HepG2 (cell line): ENCODE data around the gene TNXB. TPM values are rescaled to one million over a fixed set of nuclear protein-coding genes. Genes with fewer than 3 reads are reported as not detected.

Experiments
- ARNTL ChIP-seq: sonication (generic); formaldehyde crosslinking; IDR thresholded peaks from 2 replicates; pipeline ENCODE4 v1.4.0; 2020; ENCODE audit warnings: mild to moderate bottlenecking, missing genetic modification reagents
- CAMTA2 ChIP-seq: sonication (generic); formaldehyde crosslinking; IDR thresholded peaks from 2 replicates; pipeline ENCODE4 v1.4.0; 2020; ENCODE audit warnings: mild to moderate bottlenecking, missing genetic modification reagents, borderline replicate concordance
- EZH2 ChIP-seq: conservative IDR thresholded peaks from 2 replicates; pipeline ENCODE4 v1.6.1; 2012; ENCODE audit warnings: mild to moderate bottlenecking, low read depth, low read length, moderate library complexity
- GZF1 ChIP-seq: sonication (generic); formaldehyde crosslinking; IDR thresholded peaks from 2 replicates; pipeline ENCODE4 v1.5.1; 2020; ENCODE audit warnings: mild to moderate bottlenecking, missing genetic modification reagents
- ISX ChIP-seq: sonication (generic); formaldehyde crosslinking; conservative IDR thresholded peaks from 2 replicates; pipeline ENCODE4 v1.5.0; 2020; ENCODE audit warnings: missing genetic modification reagents
- MAFG ChIP-seq: sonication (generic); formaldehyde crosslinking; IDR thresholded peaks from 2 replicates; pipeline ENCODE4 v1.5.1; 2020; ENCODE audit warnings: mild to moderate bottlenecking, missing genetic modification reagents
- ZFP41 ChIP-seq: sonication (generic); formaldehyde crosslinking; IDR thresholded peaks from 2 replicates; pipeline ENCODE4 v1.4.0; 2020; ENCODE audit warnings: mild to moderate bottlenecking, missing genetic modification reagents, borderline replicate concordance
- ZNF501 ChIP-seq: sonication (generic); formaldehyde crosslinking; IDR thresholded peaks from 2 replicates; pipeline ENCODE4 v1.5.1; 2020; ENCODE audit warnings: mild to moderate bottlenecking, moderate library complexity, missing genetic modification reagents
- ZNF605 ChIP-seq: sonication (generic); formaldehyde crosslinking; IDR thresholded peaks from 2 replicates; pipeline ENCODE4 v1.8.0; 2022; ENCODE audit warnings: mild to moderate bottlenecking, missing genetic modification reagents
- ZNF788 ChIP-seq: sonication (generic); formaldehyde crosslinking; IDR thresholded peaks from 2 replicates; pipeline ENCODE4 v1.5.0; 2020; ENCODE audit warnings: mild to moderate bottlenecking, missing genetic modification reagents, borderline replicate concordance
- ZSCAN12 ChIP-seq: sonication (generic); formaldehyde crosslinking; IDR thresholded peaks from 2 replicates; pipeline ENCODE4 v1.9.0; 2021; ENCODE audit warnings: mild to moderate bottlenecking, missing genetic modification reagents
- polyA plus RNA-seq, 8 experiments: library from polyadenylated mRNA; depleted of rRNA in 3 of 8; stranded (reverse) in 7 of 8; unstranded in 1 of 8; fragments of >200 nt; fragmentation: Illumina TruSeq in 4 of 8; extraction: Trizol in 4 of 8; gene quantifications; 2 replicates each; pipeline versions ENCODE4 v1.2.1 to v1.2.3, GENCODE V29; 2011 to 2016; ENCODE audit warnings: low read depth in 4 of 8, missing spikeins in 1 of 8, mixed read lengths in 1 of 8; ENCODE audit not compliant: insufficient read depth in 1 of 8
- total RNA-seq, 5 experiments: library from RNA; depleted of rRNA; stranded (reverse); fragments of >200 nt; fragmentation: Illumina TruSeq; extraction: Trizol; gene quantifications; 2 replicates each; pipeline ENCODE4 v1.2.3, GENCODE V29; 2016; ENCODE audit warnings: low read depth in 1 of 5
- TF ChIP-seq, protein P1 (sequence below), 2 experiments: sonication (generic) in 1 of 2; formaldehyde crosslinking in 1 of 2; IDR thresholded peaks; 2 replicates each; pipeline versions ENCODE4 v1.6.1 to v1.9.0; 2014 to 2022; ENCODE audit warnings: antibody characterized with exemption in 1 of 2, borderline replicate concordance in 1 of 2, inconsistent platforms in 1 of 2, low read depth in 1 of 2, missing genetic modification reagents in 1 of 2
- TF ChIP-seq, protein P2 (sequence below): sonication (generic); formaldehyde crosslinking; IDR thresholded peaks from 2 replicates; pipeline ENCODE4 v1.4.0; 2020; ENCODE audit warnings: missing genetic modification reagents
- TF ChIP-seq, protein P3 (sequence below): IDR thresholded peaks from 2 replicates; pipeline ENCODE4 v1.6.1; 2016; ENCODE audit warnings: mild to moderate bottlenecking
- TF ChIP-seq, protein P4 (sequence below): sonication (generic); formaldehyde crosslinking; conservative IDR thresholded peaks from 2 replicates; pipeline ENCODE4 v1.8.1; 2023; ENCODE audit warnings: missing genetic modification reagents

TNXB gene
- total and polyA plus RNA-seq, 2 of the 13 experiments (the other 11 are each of a cell fraction or from before 2014, with no cell fraction given) = 1.6 to 2.7 TPM

GRCh38 chr6:32087574-32088486 lies 21.3 kb downstream of the TNXB start (continued):
- TF ChIP-seq, protein P1, sequence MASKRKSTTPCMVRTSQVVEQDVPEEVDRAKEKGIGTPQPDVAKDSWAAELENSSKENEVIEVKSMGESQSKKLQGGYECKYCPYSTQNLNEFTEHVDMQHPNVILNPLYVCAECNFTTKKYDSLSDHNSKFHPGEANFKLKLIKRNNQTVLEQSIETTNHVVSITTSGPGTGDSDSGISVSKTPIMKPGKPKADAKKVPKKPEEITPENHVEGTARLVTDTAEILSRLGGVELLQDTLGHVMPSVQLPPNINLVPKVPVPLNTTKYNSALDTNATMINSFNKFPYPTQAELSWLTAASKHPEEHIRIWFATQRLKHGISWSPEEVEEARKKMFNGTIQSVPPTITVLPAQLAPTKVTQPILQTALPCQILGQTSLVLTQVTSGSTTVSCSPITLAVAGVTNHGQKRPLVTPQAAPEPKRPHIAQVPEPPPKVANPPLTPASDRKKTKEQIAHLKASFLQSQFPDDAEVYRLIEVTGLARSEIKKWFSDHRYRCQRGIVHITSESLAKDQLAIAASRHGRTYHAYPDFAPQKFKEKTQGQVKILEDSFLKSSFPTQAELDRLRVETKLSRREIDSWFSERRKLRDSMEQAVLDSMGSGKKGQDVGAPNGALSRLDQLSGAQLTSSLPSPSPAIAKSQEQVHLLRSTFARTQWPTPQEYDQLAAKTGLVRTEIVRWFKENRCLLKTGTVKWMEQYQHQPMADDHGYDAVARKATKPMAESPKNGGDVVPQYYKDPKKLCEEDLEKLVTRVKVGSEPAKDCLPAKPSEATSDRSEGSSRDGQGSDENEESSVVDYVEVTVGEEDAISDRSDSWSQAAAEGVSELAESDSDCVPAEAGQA (IDR thresholded peaks at IDR 0.05; ENCODE audit: low read depth) = peak; percentile 68; the same call in 1 of the 2 replicates
- TF ChIP-seq, protein P1 (CRISPR knock-in tag; IDR thresholded peaks at IDR 0.05; ENCODE audit: borderline replicate concordance) = no peak
- TF ChIP-seq GZF1 (CRISPR knock-in tag) = no peak
- TF ChIP-seq, protein P2, sequence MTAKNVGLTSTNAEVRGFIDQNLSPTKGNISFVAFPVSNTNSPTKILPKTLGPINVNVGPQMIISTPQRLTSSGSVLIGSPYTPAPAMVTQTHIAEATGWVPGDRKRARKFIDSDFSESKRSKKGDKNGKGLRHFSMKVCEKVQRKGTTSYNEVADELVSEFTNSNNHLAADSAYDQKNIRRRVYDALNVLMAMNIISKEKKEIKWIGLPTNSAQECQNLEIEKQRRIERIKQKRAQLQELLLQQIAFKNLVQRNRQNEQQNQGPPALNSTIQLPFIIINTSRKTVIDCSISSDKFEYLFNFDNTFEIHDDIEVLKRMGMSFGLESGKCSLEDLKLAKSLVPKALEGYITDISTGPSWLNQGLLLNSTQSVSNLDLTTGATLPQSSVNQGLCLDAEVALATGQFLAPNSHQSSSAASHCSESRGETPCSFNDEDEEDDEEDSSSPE (CRISPR knock-in tag) = peak; percentile 67
- TF ChIP-seq, protein P3, sequence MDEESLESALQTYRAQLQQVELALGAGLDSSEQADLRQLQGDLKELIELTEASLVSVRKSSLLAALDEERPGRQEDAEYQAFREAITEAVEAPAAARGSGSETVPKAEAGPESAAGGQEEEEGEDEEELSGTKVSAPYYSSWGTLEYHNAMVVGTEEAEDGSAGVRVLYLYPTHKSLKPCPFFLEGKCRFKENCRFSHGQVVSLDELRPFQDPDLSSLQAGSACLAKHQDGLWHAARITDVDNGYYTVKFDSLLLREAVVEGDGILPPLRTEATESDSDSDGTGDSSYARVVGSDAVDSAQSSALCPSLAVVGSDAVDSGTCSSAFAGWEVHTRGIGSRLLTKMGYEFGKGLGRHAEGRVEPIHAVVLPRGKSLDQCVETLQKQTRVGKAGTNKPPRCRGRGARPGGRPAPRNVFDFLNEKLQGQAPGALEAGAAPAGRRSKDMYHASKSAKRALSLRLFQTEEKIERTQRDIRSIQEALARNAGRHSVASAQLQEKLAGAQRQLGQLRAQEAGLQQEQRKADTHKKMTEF (CRISPR knock-in tag) = peak; percentile 54; the same call in 1 of the 2 replicates
- no peak for TF ChIP-seq MAFG (CRISPR knock-in tag)
- TF ChIP-seq ZNF788 = peak; percentile 80; the same call in 1 of the 2 replicates
- no peak for TF ChIP-seq ZFP41 (CRISPR knock-in tag)
- TF ChIP-seq ZSCAN12 (CRISPR knock-in tag) = no peak
- TF ChIP-seq, protein P4, sequence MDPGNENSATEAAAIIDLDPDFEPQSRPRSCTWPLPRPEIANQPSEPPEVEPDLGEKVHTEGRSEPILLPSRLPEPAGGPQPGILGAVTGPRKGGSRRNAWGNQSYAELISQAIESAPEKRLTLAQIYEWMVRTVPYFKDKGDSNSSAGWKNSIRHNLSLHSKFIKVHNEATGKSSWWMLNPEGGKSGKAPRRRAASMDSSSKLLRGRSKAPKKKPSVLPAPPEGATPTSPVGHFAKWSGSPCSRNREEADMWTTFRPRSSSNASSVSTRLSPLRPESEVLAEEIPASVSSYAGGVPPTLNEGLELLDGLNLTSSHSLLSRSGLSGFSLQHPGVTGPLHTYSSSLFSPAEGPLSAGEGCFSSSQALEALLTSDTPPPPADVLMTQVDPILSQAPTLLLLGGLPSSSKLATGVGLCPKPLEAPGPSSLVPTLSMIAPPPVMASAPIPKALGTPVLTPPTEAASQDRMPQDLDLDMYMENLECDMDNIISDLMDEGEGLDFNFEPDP (CRISPR knock-in tag) = no peak
- TF ChIP-seq ARNTL = no peak
- no peak for TF ChIP-seq ZNF605 (CRISPR knock-in tag)
- no peak for TF ChIP-seq ZNF501
- TF ChIP-seq CAMTA2 (CRISPR knock-in tag) = 0 out of 2 replicates have a peak, but pooled peaks have one; percentile 66
- no peak for TF ChIP-seq EZH2
- TF ChIP-seq ISX = no peak
